HepG2 (cell line): ENCODE results near the gene CCT5.

Experiments used
- ATF3 ChIP-seq: sonication (generic); formaldehyde crosslinking; IDR thresholded peaks from 2 replicates; pipeline ENCODE4 v1.4.0; 2020; ENCODE audit warnings: missing genetic modification reagents
- CEBPB ChIP-seq: IDR thresholded peaks from 2 replicates; pipeline ENCODE4 v1.6.1; 2011; ENCODE audit warnings: low read depth, low read length, improper control_type of control experiment, borderline replicate concordance
- EP300 ChIP-seq, 3 experiments: sonication (generic) in 1 of 3; formaldehyde crosslinking in 1 of 3; IDR thresholded peaks; 2 replicates each; pipeline versions ENCODE4 v1.5.1 to v1.6.1; 2011 to 2020; ENCODE audit warnings: low read depth in 2 of 3, low read length in 2 of 3, borderline replicate concordance in 1 of 3, improper control_type of control experiment in 1 of 3, mild to moderate bottlenecking in 1 of 3, missing genetic modification reagents in 1 of 3, moderate library complexity in 1 of 3
- POLR2A ChIP-seq, 2 experiments: IDR thresholded peaks; 2 replicates each; pipeline ENCODE4 v1.6.1; 2011; ENCODE audit warnings: low read depth in 2 of 2, low read length in 2 of 2, mild to moderate bottlenecking in 1 of 2, moderate library complexity in 1 of 2; ENCODE audit not compliant: insufficient read depth in 1 of 2
- POLR2AphosphoS5 ChIP-seq: IDR thresholded peaks from 2 replicates; pipeline ENCODE4 v1.6.1; 2012; ENCODE audit warnings: low read depth, low read length
- SIN3A ChIP-seq: IDR thresholded peaks from 2 replicates; pipeline ENCODE4 v1.6.1; 2011; ENCODE audit warnings: low read depth, mild to moderate bottlenecking, control low read depth, low read length, borderline replicate concordance
- TF ChIP-seq, protein P1 (sequence below): sonication (generic); formaldehyde crosslinking; IDR thresholded peaks from 2 replicates; pipeline ENCODE4 v1.5.0; 2020; ENCODE audit warnings: mild to moderate bottlenecking, missing genetic modification reagents, moderate library complexity
- TF ChIP-seq, protein P2 (sequence below): sonication (generic); formaldehyde crosslinking; IDR thresholded peaks from 2 replicates; pipeline ENCODE4 v1.4.0; 2020; ENCODE audit warnings: missing genetic modification reagents

DNA sequence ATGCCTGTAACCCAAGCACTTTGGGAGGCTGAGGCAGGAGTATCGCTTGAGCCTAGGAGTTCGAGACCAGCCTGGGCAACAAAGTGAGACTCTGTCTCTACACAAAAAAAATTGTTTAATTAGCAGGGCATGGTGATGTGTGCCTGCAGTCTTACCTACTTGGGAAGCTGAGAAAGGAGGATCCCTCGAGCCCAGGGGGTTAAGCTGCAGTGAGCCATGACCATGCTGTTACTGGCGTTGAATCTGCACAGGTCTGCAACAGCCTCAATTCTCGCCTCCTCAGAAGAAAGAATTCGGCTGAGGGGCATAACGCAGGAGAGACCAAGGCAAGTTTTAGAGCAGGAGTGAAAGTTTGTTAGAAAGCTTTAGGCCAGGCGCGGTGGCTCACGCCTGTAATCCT is 18.0 kb downstream of the CCT5 start:
- TF ChIP-seq POLR2A (IDR thresholded peaks at IDR 0.05; ENCODE audit: insufficient read depth in 1 of 2, low read depth in 2 of 2, low read length in 2 of 2): no peak
- TF ChIP-seq, protein P1, sequence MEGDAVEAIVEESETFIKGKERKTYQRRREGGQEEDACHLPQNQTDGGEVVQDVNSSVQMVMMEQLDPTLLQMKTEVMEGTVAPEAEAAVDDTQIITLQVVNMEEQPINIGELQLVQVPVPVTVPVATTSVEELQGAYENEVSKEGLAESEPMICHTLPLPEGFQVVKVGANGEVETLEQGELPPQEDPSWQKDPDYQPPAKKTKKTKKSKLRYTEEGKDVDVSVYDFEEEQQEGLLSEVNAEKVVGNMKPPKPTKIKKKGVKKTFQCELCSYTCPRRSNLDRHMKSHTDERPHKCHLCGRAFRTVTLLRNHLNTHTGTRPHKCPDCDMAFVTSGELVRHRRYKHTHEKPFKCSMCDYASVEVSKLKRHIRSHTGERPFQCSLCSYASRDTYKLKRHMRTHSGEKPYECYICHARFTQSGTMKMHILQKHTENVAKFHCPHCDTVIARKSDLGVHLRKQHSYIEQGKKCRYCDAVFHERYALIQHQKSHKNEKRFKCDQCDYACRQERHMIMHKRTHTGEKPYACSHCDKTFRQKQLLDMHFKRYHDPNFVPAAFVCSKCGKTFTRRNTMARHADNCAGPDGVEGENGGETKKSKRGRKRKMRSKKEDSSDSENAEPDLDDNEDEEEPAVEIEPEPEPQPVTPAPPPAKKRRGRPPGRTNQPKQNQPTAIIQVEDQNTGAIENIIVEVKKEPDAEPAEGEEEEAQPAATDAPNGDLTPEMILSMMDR: no peak
- TF ChIP-seq, protein P2, sequence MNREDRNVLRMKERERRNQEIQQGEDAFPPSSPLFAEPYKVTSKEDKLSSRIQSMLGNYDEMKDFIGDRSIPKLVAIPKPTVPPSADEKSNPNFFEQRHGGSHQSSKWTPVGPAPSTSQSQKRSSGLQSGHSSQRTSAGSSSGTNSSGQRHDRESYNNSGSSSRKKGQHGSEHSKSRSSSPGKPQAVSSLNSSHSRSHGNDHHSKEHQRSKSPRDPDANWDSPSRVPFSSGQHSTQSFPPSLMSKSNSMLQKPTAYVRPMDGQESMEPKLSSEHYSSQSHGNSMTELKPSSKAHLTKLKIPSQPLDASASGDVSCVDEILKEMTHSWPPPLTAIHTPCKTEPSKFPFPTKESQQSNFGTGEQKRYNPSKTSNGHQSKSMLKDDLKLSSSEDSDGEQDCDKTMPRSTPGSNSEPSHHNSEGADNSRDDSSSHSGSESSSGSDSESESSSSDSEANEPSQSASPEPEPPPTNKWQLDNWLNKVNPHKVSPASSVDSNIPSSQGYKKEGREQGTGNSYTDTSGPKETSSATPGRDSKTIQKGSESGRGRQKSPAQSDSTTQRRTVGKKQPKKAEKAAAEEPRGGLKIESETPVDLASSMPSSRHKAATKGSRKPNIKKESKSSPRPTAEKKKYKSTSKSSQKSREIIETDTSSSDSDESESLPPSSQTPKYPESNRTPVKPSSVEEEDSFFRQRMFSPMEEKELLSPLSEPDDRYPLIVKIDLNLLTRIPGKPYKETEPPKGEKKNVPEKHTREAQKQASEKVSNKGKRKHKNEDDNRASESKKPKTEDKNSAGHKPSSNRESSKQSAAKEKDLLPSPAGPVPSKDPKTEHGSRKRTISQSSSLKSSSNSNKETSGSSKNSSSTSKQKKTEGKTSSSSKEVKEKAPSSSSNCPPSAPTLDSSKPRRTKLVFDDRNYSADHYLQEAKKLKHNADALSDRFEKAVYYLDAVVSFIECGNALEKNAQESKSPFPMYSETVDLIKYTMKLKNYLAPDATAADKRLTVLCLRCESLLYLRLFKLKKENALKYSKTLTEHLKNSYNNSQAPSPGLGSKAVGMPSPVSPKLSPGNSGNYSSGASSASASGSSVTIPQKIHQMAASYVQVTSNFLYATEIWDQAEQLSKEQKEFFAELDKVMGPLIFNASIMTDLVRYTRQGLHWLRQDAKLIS (CRISPR knock-in tag): no peak
- no peak for TF ChIP-seq CEBPB
- TF ChIP-seq POLR2AphosphoS5: no peak
- no peak for TF ChIP-seq ATF3 (CRISPR knock-in tag)
- TF ChIP-seq SIN3A: no peak
- TF ChIP-seq EP300 (IDR thresholded peaks at IDR 0.05; ENCODE audit: low read depth in 2 of 2, low read length in 2 of 2): no peak
- TF ChIP-seq EP300 (CRISPR knock-in tag; IDR thresholded peaks at IDR 0.05; ENCODE audit: borderline replicate concordance): no peak
